ENCODE results near the gene CARNS1. TPM values are rescaled to one million over a fixed set of nuclear protein-coding genes. Genes with fewer than 3 reads are reported as not detected.

Gene CARNS1
- polyA plus RNA-seq, 1 of the 3 experiments (the other 2 are of a cell fraction) = 0.23 TPM

DNA sequence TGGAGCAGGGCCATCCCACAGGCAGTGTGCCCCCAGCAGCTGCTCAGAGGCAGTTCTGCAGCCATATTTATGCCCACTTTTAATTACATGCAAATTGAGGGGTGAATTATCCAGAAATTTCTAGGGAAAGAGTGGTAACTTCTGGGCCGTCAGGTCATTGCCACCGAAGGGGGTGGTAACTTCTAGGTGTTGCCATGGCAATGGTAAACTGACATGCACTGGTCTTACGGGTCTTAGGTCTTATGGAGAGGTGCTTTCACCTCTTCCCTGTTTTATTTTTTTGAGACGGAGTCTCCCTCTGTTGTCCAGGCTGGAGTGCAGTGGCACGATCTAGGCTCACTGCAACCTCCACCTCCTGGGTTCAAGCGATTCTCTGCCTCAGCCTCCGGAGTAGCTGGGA is 57.4 kb downstream of the CARNS1 start:
- no peak overlapping the region for H2AFZ ChIP-seq (ENCODE audit: low read depth)
- POLR2A ChIA-PET = no interaction called here
- peaks cover 0 to 10% of the 10 kb centered on the region in 2 experiments; a peak in 1 of 4 replicates for H3K4me1 ChIP-seq (ENCODE audit: control insufficient read depth in 1 of 2, insufficient read depth in 2 of 2, low read depth in 1 of 2, low read length in 1 of 2)
- no peak for DNase-seq
- no peaks in the 10 kb centered on the region; the same call in 1 of the 2 replicates for H3K27me3 ChIP-seq (ENCODE audit: insufficient read depth)
- no peak overlapping the region for H3K27ac ChIP-seq (ENCODE audit: low read depth in 2 of 2, low read length in 1 of 2)
- H3K9me2 ChIP-seq = no peaks in the 10 kb centered on the region
- CTCF ChIA-PET = no interaction called here
- 89% methylated on average over 7 of the region's 7 CpGs for WGBS (ENCODE audit: low lambda C conversion rate)
- no peaks in the 10 kb centered on the region for H3F3A ChIP-seq (replicated peaks; ENCODE audit: insufficient read depth)
- peaks cover 7% of the 10 kb centered on the region; the same call in 1 of the 2 replicates for H3K79me2 ChIP-seq (ENCODE audit: insufficient read depth)
- H3K36me3 ChIP-seq (replicated peaks in 1 of 2; ENCODE audit: control insufficient read depth in 1 of 2, insufficient read depth in 2 of 2, low read length in 1 of 2) = no peaks in the 10 kb centered on the region
- H3K4me3 ChIP-seq (ENCODE audit: low read depth in 2 of 2, low read length in 1 of 2) = no peak overlapping the region
- H4K20me1 ChIP-seq (ENCODE audit: insufficient read depth) = no peaks in the 10 kb centered on the region
- TF ChIP-seq, protein P1, sequence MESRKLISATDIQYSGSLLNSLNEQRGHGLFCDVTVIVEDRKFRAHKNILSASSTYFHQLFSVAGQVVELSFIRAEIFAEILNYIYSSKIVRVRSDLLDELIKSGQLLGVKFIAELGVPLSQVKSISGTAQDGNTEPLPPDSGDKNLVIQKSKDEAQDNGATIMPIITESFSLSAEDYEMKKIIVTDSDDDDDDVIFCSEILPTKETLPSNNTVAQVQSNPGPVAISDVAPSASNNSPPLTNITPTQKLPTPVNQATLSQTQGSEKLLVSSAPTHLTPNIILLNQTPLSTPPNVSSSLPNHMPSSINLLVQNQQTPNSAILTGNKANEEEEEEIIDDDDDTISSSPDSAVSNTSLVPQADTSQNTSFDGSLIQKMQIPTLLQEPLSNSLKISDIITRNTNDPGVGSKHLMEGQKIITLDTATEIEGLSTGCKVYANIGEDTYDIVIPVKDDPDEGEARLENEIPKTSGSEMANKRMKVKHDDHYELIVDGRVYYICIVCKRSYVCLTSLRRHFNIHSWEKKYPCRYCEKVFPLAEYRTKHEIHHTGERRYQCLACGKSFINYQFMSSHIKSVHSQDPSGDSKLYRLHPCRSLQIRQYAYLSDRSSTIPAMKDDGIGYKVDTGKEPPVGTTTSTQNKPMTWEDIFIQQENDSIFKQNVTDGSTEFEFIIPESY (IDR thresholded peaks at IDR 0.05; ENCODE audit: borderline replicate concordance, low read depth) = no peak
- TF ChIP-seq JUND (IDR thresholded peaks at IDR 0.05) (no peak), TAF1 (IDR thresholded peaks at IDR 0.05; ENCODE audit: borderline replicate concordance, low read depth, low read length) (no peak), GABPA (IDR thresholded peaks at IDR 0.05; ENCODE audit: low read depth) (no peak), SMC3 (IDR thresholded peaks at IDR 0.05; ENCODE audit: low read depth, low read length) (no peak), YY1 (IDR thresholded peaks at IDR 0.05; ENCODE audit: low read depth) (no peak), RAD21 (IDR thresholded peaks at IDR 0.05; ENCODE audit: low read length) (no peak), ELF1 (IDR thresholded peaks at IDR 0.05) (no peak), GATA2 (CRISPR knock-in tag; IDR thresholded peaks at IDR 0.05) (no peak), SIN3A (IDR thresholded peaks at IDR 0.05; ENCODE audit: borderline replicate concordance, low read depth, low read length) (no peak), RXRA (IDR thresholded peaks at IDR 0.05; ENCODE audit: borderline replicate concordance, low read depth) (no peak), FOSL2 (IDR thresholded peaks at IDR 0.05; ENCODE audit: borderline replicate concordance, low read depth) (no peak), CHD2 (IDR thresholded peaks at IDR 0.05; ENCODE audit: low read length, partially characterized antibody) (no peak), NFIC (IDR thresholded peaks at IDR 0.05; ENCODE audit: borderline replicate concordance) (no peak)
- TF ChIP-seq, protein P2, sequence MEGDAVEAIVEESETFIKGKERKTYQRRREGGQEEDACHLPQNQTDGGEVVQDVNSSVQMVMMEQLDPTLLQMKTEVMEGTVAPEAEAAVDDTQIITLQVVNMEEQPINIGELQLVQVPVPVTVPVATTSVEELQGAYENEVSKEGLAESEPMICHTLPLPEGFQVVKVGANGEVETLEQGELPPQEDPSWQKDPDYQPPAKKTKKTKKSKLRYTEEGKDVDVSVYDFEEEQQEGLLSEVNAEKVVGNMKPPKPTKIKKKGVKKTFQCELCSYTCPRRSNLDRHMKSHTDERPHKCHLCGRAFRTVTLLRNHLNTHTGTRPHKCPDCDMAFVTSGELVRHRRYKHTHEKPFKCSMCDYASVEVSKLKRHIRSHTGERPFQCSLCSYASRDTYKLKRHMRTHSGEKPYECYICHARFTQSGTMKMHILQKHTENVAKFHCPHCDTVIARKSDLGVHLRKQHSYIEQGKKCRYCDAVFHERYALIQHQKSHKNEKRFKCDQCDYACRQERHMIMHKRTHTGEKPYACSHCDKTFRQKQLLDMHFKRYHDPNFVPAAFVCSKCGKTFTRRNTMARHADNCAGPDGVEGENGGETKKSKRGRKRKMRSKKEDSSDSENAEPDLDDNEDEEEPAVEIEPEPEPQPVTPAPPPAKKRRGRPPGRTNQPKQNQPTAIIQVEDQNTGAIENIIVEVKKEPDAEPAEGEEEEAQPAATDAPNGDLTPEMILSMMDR (IDR thresholded peaks at IDR 0.05) = no peak
- TF ChIP-seq, protein P3, sequence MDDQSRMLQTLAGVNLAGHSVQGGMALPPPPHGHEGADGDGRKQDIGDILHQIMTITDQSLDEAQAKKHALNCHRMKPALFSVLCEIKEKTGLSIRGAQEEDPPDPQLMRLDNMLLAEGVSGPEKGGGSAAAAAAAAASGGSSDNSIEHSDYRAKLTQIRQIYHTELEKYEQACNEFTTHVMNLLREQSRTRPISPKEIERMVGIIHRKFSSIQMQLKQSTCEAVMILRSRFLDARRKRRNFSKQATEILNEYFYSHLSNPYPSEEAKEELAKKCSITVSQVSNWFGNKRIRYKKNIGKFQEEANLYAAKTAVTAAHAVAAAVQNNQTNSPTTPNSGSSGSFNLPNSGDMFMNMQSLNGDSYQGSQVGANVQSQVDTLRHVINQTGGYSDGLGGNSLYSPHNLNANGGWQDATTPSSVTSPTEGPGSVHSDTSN (IDR thresholded peaks at IDR 0.05) = no peak
- TF ChIP-seq, protein P4, sequence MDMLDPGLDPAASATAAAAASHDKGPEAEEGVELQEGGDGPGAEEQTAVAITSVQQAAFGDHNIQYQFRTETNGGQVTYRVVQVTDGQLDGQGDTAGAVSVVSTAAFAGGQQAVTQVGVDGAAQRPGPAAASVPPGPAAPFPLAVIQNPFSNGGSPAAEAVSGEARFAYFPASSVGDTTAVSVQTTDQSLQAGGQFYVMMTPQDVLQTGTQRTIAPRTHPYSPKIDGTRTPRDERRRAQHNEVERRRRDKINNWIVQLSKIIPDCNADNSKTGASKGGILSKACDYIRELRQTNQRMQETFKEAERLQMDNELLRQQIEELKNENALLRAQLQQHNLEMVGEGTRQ (IDR thresholded peaks at IDR 0.05; ENCODE audit: borderline replicate concordance, low read depth, low read length) = no peak
- H3K4me2 ChIP-seq = no peak overlapping the region
- no peaks in the 10 kb centered on the region for H3K9me3 ChIP-seq
- H3K9ac ChIP-seq = no peak overlapping the region

Small RNAs within 50 kb of the gene (small RNA-seq; reads per million reads assigned to genes)
- 0 reads per million in 7 experiments for gene RNU6-1238P

Other genes starting within 250 kb of the CARNS1 start
- gene GRK2, start 149.2 kb upstream of the CARNS1 start, polyA plus RNA-seq (2012; rRNA removed) = 44.6 and 48.5 TPM in 2 replicates
- 50.2 and 51.4 TPM in 2 replicates for gene ANKRD13D, start 126.4 kb upstream of the CARNS1 start, polyA plus RNA-seq (2012; rRNA removed)
- 13.5 and 17.1 TPM in 2 replicates for gene SSH3, start 112.1 kb upstream of the CARNS1 start, polyA plus RNA-seq (2012; rRNA removed)
- gene POLD4, start 62.1 kb upstream of the CARNS1 start, polyA plus RNA-seq (2012; rRNA removed) = 80.4 and 89.4 TPM in 2 replicates
- gene CLCF1, start 42.1 kb upstream of the CARNS1 start, polyA plus RNA-seq (2012; rRNA removed) = 27.0 and 27.7 TPM in 2 replicates
- 21.5 and 22.3 TPM in 2 replicates for gene RAD9A, start 23.7 kb upstream of the CARNS1 start, polyA plus RNA-seq (2012; rRNA removed)
- gene PPP1CA, start 13.8 kb upstream of the CARNS1 start, polyA plus RNA-seq (2012; rRNA removed) = 210 and 261 TPM in 2 replicates
- gene TBC1D10C, start 11.6 kb upstream of the CARNS1 start, polyA plus RNA-seq (2012; rRNA removed) = 0.05 TPM in 1 of 2 replicates, not detected in the other
- gene RPS6KB2, start 12.8 kb downstream of the CARNS1 start, polyA plus RNA-seq (2012; rRNA removed) = 52.0 and 53.2 TPM in 2 replicates
- 1.3 and 1.4 TPM in 2 replicates for gene PTPRCAP, start 22.0 kb downstream of the CARNS1 start, polyA plus RNA-seq (2012; rRNA removed)
- 195 and 220 TPM in 2 replicates for gene CORO1B, start 27.8 kb downstream of the CARNS1 start, polyA plus RNA-seq (2012; rRNA removed)
- not detected in 2 replicates for gene GPR152, start 37.1 kb downstream of the CARNS1 start, polyA plus RNA-seq (2012; rRNA removed)
- gene CABP4, start 39.7 kb downstream of the CARNS1 start, polyA plus RNA-seq (2012; rRNA removed) = not detected in 2 replicates
- 132 and 135 TPM in 2 replicates for gene TMEM134, start 53.6 kb downstream of the CARNS1 start, polyA plus RNA-seq (2012; rRNA removed)
- 192 and 207 TPM in 2 replicates for gene AIP, start 67.3 kb downstream of the CARNS1 start, polyA plus RNA-seq (2012; rRNA removed)
- gene PITPNM1, start 89.7 kb downstream of the CARNS1 start, polyA plus RNA-seq (2012; rRNA removed) = 24.2 and 24.4 TPM in 2 replicates
- gene CDK2AP2, start 92.5 kb downstream of the CARNS1 start, polyA plus RNA-seq (2012; rRNA removed) = 32.8 and 47.9 TPM in 2 replicates
- gene CABP2, start 107.8 kb downstream of the CARNS1 start, polyA plus RNA-seq (2012; rRNA removed) = not detected in 2 replicates
- gene GSTP1, start 168.1 kb downstream of the CARNS1 start, polyA plus RNA-seq (2012; rRNA removed) = 488 and 745 TPM in 2 replicates
- 220 and 278 TPM in 2 replicates for gene NDUFV1, start 191.3 kb downstream of the CARNS1 start, polyA plus RNA-seq (2012; rRNA removed)
- gene NUDT8, start 214.3 kb downstream of the CARNS1 start, polyA plus RNA-seq (2012; rRNA removed) = 2.2 and 2.7 TPM in 2 replicates
- not detected in 2 replicates for gene TBX10, start 224.1 kb downstream of the CARNS1 start, polyA plus RNA-seq (2012; rRNA removed)
- not detected in 2 replicates for gene ACY3, start 235.1 kb downstream of the CARNS1 start, polyA plus RNA-seq (2012; rRNA removed)